Sigmoid colon (tissue), 7 donors: ENCODE results near the gene FAM9C. TPM values are rescaled to one million over a fixed set of nuclear protein-coding genes. Genes with fewer than 3 reads are reported as not detected.

Experiments
- DNase-seq: peaks from one replicate; pipeline ENCODE4 v3.0.0-alpha.2; 2019
- H3K27ac ChIP-seq, 4 donors: fragments of 200-600 bp; sonication (generic); one replicate each; pipeline ENCODE4 v1.5.1; 2016 to 2019; ENCODE audit warnings: mild to moderate bottlenecking in 1 of 4
- H3K27me3 ChIP-seq, 3 donors: fragments of 200-600 bp; sonication (generic); one replicate each; pipeline ENCODE4 v1.5.1; 2019; ENCODE audit warnings: mild to moderate bottlenecking in 1 of 3
- H3K36me3 ChIP-seq, 4 donors: fragments of 200-600 bp; sonication (generic); one replicate each; pipeline ENCODE4 v1.5.1; 2016 to 2019
- H3K4me1 ChIP-seq, 4 donors: fragments of 200-600 bp; sonication (generic); one replicate each; pipeline ENCODE4 v1.5.1; 2017 to 2019
- H3K4me3 ChIP-seq, 4 donors: fragments of 200-600 bp; sonication (generic); one replicate each; pipeline ENCODE4 v1.5.1; 2017 to 2019; ENCODE audit warnings: mild to moderate bottlenecking in 2 of 4, moderate library complexity in 1 of 4
- H3K9me3 ChIP-seq, 4 donors: fragments of 200-600 bp in 3 of 4; sonication (generic) in 3 of 4; one replicate each; pipeline versions ENCODE4 v1.5.1 to v1.6.1; 2013 to 2019
- CTCF ChIP-seq, 4 experiments: fragments of 450-650 bp in 3 of 4; fragments of 200-600 bp in 1 of 4; IDR thresholded peaks; one replicate each; pipeline ENCODE4 v1.5.1; 2016 to 2019; ENCODE audit warnings: antibody characterized with exemption in 4 of 4, mild to moderate bottlenecking in 3 of 4, moderate library complexity in 2 of 4
- EP300 ChIP-seq, 4 donors: sonication (generic); formaldehyde crosslinking; IDR thresholded peaks; one replicate each; pipeline ENCODE4 v1.6.1; 2017; ENCODE audit warnings: antibody characterized with exemption in 4 of 4
- POLR2A ChIP-seq, 2 donors: fragments of 450-650 bp; IDR thresholded peaks; one replicate each; pipeline ENCODE4 v1.6.1; 2016; ENCODE audit warnings: antibody characterized with exemption in 2 of 2, mild to moderate bottlenecking in 2 of 2, moderate library complexity in 2 of 2
- POLR2AphosphoS5 ChIP-seq, 4 donors: sonication (generic); formaldehyde crosslinking; IDR thresholded peaks; one replicate each; pipeline ENCODE4 v1.6.1; 2017; ENCODE audit warnings: antibody characterized with exemption in 4 of 4
- WGBS, 2 donors: extraction: QIAGEN DNeasy Blood & Tissue Kit; methylation state at CpG; one replicate each; pipeline ENCODE4 v1.1.7; 2013; 5-methylcytosine and 5-hydroxymethylcytosine counted together
- intact Hi-C: fragments of 100-400 bp; cut with DNase I; formaldehyde crosslinking; loops from one replicate; pipeline ENCODE4 v1.15.1; 2023
- polyA plus RNA-seq, 3 donors: library from polyadenylated mRNA; stranded (reverse); fragments of 200-250 nt; gene quantifications; one replicate each; pipeline ENCODE4 v1.2.3, GENCODE V29; 2013
- total RNA-seq, 4 donors: library from RNA; depleted of rRNA; stranded (reverse); fragments of >200 nt; gene quantifications; one replicate each; pipeline ENCODE4 v1.1.0, GENCODE V29; 2016
- donor health status: healthy with polysubstance abuse.
- donor health status: Bipolar disorder and iron deficiency.
- donor health status: healthy.

Gene FAM9C
- total and polyA plus RNA-seq, 7 donors = 0.17 TPM; not detected in 6

GRCh38 chrX:12999422-12999821 lies 45.0 kb downstream of the FAM9C start:
- Histone ChIP-seq H3K27ac (peak overlapping the region in 1 of 4 donors; percentile 20), H3K36me3 (no peaks in the 10 kb centered on the region), H3K4me1 (peaks cover 0 to 3% (median 0%) of the 10 kb centered on the region in 4 donors), H3K27me3 (no peaks in the 10 kb centered on the region), H3K9me3 (no peaks in the 10 kb centered on the region), H3K4me3 (no peak overlapping the region)
- TF ChIP-seq CTCF (IDR thresholded peaks at IDR 0.05) (no peak), POLR2AphosphoS5 (IDR thresholded peaks at IDR 0.05) (no peak), POLR2A (IDR thresholded peaks at IDR 0.05) (no peak), EP300 (IDR thresholded peaks at IDR 0.05) (no peak)
- intact Hi-C loops = no loop called here
- WGBS, 2 donors = 45 to 80% methylated on average over 9 of the region's 9 CpGs
- no peak for DNase-seq

- WGBS, 2 donors = 7 to 35% methylated on average over 5 of the region's 5 CpGs
- H3K4me3 ChIP-seq = no peak overlapping the region
- no peak overlapping the region for H3K27ac ChIP-seq
- no peaks in the 10 kb centered on the region for H3K27me3 ChIP-seq
- H3K36me3 ChIP-seq = no peaks in the 10 kb centered on the region
- DNase-seq = no peak
- H3K4me1 ChIP-seq = peaks cover 0 to 3% (median 0%) of the 10 kb centered on the region in 4 donors
- TF ChIP-seq POLR2A (IDR thresholded peaks at IDR 0.05) (no peak), POLR2AphosphoS5 (IDR thresholded peaks at IDR 0.05) (no peak), CTCF (IDR thresholded peaks at IDR 0.05) (no peak), EP300 (IDR thresholded peaks at IDR 0.05) (no peak)
- H3K9me3 ChIP-seq = no peaks in the 10 kb centered on the region
- intact Hi-C loops = no loop called here
These were observed 46.3 kb downstream of the FAM9C start for GRCh38 chrX:12997906-12998687.

- whole genome bisulfite sequencing, 2 donors = 44 to 77% methylated on average over 3 of the region's 3 CpGs
- TF ChIP-seq POLR2AphosphoS5 (IDR thresholded peaks at IDR 0.05) = no peak
- TF ChIP-seq POLR2A (IDR thresholded peaks at IDR 0.05) = no peak
- DNase-seq = no peak
- Histone ChIP-seq H3K4me3 (no peak overlapping the region), H3K27ac (no peak overlapping the region), H3K4me1 (peaks cover 0 to 3% (median 0%) of the 10 kb centered on the region in 4 donors), H3K27me3 (no peaks in the 10 kb centered on the region), H3K9me3 (no peaks in the 10 kb centered on the region), H3K36me3 (no peaks in the 10 kb centered on the region)
- intact Hi-C loops = no loop called here
These were observed 47.4 kb downstream of the FAM9C start for GRCh38 chrX:12996934-12997435.

- H3K9me3 ChIP-seq = no peaks in the 10 kb centered on the region
- H3K27ac ChIP-seq = no peak overlapping the region
- H3K36me3 ChIP-seq = no peaks in the 10 kb centered on the region
- TF ChIP-seq POLR2A (IDR thresholded peaks at IDR 0.05) (no peak), CTCF (IDR thresholded peaks at IDR 0.05) (no peak), EP300 (IDR thresholded peaks at IDR 0.05) (no peak), POLR2AphosphoS5 (IDR thresholded peaks at IDR 0.05) (no peak)
- 11 to 65% methylated on average over 4 of the region's 4 CpGs for WGBS, 2 donors
- H3K27me3 ChIP-seq = no peaks in the 10 kb centered on the region
- H3K4me1 ChIP-seq = peaks cover 0 to 5% (median 1%) of the 10 kb centered on the region in 4 donors
- DNase-seq = no peak
- no peak overlapping the region for H3K4me3 ChIP-seq
- intact Hi-C loops = no loop called here
These were observed 50.1 kb downstream of the FAM9C start for GRCh38 chrX:12994321-12994720.

- Histone ChIP-seq H3K27ac (no peak overlapping the region), H3K27me3 (no peaks in the 10 kb centered on the region), H3K4me1 (peaks cover 0 to 10% (median 4%) of the 10 kb centered on the region in 4 donors), H3K9me3 (no peaks in the 10 kb centered on the region), H3K4me3 (no peak overlapping the region), H3K36me3 (no peaks in the 10 kb centered on the region)
- TF ChIP-seq CTCF (IDR thresholded peaks at IDR 0.05) = no peak
- TF ChIP-seq EP300 (IDR thresholded peaks at IDR 0.05) = no peak
- TF ChIP-seq POLR2A (IDR thresholded peaks at IDR 0.05) = no peak
- TF ChIP-seq POLR2AphosphoS5 (IDR thresholded peaks at IDR 0.05) = no peak
- intact Hi-C loops = no loop called here
- WGBS, 2 donors = 16 to 65% methylated on average over 1 of the region's 1 CpG
- no peak for DNase-seq
These were observed 50.6 kb downstream of the FAM9C start for GRCh38 chrX:12993826-12994225.
